Measurements from ENCODE around the gene PRSS1. TPM values are rescaled to one million over a fixed set of nuclear protein-coding genes. Genes with fewer than 3 reads are reported as not detected.

Gene PRSS1
- not detected for total RNA-seq

GRCh38 chr7:142749218-142749993 lies at the start of gene PRSS1:
Gene PRSS1, plus strand, starts transcription at chr7:142749472. Its CDS starts 13 bp downstream, at chr7:142749485.

GRCh38 chr7:142770661-142771352 lies 21.5 kb downstream of the PRSS1 start, which contains the start of gene PRSS2:
Gene PRSS2, plus strand, starts transcription at chr7:142770970. Its CDS starts 13 bp downstream, at chr7:142770983.

Small RNA genes lying within 50 kb of the gene (small RNA-seq; reads per million reads assigned to genes)
- not detected for gene TRBD1
- gene TRBJ1-1, result not detected
- gene TRBJ1-2, result not detected
- not detected for gene TRBJ1-3
- gene TRBJ1-4, result not detected
- gene TRBJ1-5, result not detected
- gene TRBJ1-6, result not detected
- gene TRBJ2-1, result not detected
- gene TRBJ2-2, result not detected
- gene TRBJ2-2P, result not detected
- gene TRBJ2-3, result not detected
- gene TRBJ2-4, result not detected
- not detected for gene TRBJ2-5
- gene TRBJ2-6, result not detected
- gene TRBJ2-7, result not detected

Other genes starting within 250 kb of the PRSS1 start
- not detected for gene PRSS2, start 21.5 kb downstream of the PRSS1 start, total RNA-seq
- gene EPHB6, start 105.6 kb downstream of the PRSS1 start, total RNA-seq, result 21.9 TPM
- gene TRPV6, start 136.3 kb downstream of the PRSS1 start, total RNA-seq, result under 0.01 TPM
- 0.23 TPM for gene TRPV5, start 184.3 kb downstream of the PRSS1 start, total RNA-seq
- not detected for gene LLCFC1, start 190.0 kb downstream of the PRSS1 start, total RNA-seq
- 2.5 TPM for gene KEL, start 212.9 kb downstream of the PRSS1 start, total RNA-seq